Right lobe of liver (tissue), 6 donors: Measurements from ENCODE around the gene CCDC50. TPM values are rescaled to one million over a fixed set of nuclear protein-coding genes. Genes with fewer than 3 reads are reported as not detected.

Experiments
- ATAC-seq, 4 donors: fragments of 200-7000 bp; cut with Tn5 transposase; one replicate each; pipeline ENCODE4 v1.9.1; 2020; ENCODE audit warnings: mild to moderate bottlenecking in 4 of 4, moderate library complexity in 4 of 4
- DNase-seq, 3 donors: peaks; one replicate each; pipeline ENCODE4 v3.0.0-alpha.2; 2020
- H3K27ac ChIP-seq, 3 donors: fragments of 200-600 bp; one replicate each; pipeline ENCODE4 v1.8.0; 2022
- H3K27me3 ChIP-seq, 2 donors: fragments of 200-600 bp; one replicate each; pipeline ENCODE4 v1.8.0; 2022
- H3K36me3 ChIP-seq, 4 donors: fragments of 200-600 bp; sonication (generic) in 1 of 4; one replicate each; pipeline versions ENCODE4 v1.5.1 to v1.8.0; 2017 to 2022; ENCODE audit warnings: control low read depth in 1 of 4
- H3K4me1 ChIP-seq, 4 donors: fragments of 200-600 bp; sonication (generic) in 1 of 4; one replicate each; pipeline versions ENCODE4 v1.5.1 to v1.8.0; 2017 to 2022; ENCODE audit warnings: control low read depth in 1 of 4
- H3K4me3 ChIP-seq, 3 donors: fragments of 200-600 bp; one replicate each; pipeline ENCODE4 v1.8.0; 2022
- H3K9me3 ChIP-seq, 4 donors: fragments of 200-600 bp; sonication (generic) in 1 of 4; one replicate each; pipeline versions ENCODE4 v1.5.1 to v1.8.0; 2017 to 2022; ENCODE audit warnings: control low read depth in 1 of 4
- CTCF ChIP-seq, 4 donors: fragments of 200-600 bp in 3 of 4; fragments of 450-650 bp in 1 of 4; IDR thresholded peaks; one replicate each; pipeline versions ENCODE4 v1.5.1 to v1.8.0; 2016 to 2022; ENCODE audit warnings: antibody characterized with exemption in 4 of 4, mild to moderate bottlenecking in 2 of 4
- POLR2A ChIP-seq: fragments of 450-650 bp; IDR thresholded peaks from one replicate; pipeline ENCODE4 v1.6.1; 2017; ENCODE audit warnings: antibody characterized with exemption, mild to moderate bottlenecking
- WGBS: methylation state at CpG from one replicate; pipeline ENCODE4 v1.1.6; 2018; ENCODE audit warnings: low coverage, low lambda C conversion rate; ENCODE audit not compliant: insufficient coverage; ENCODE audit errors: missing lambda C conversion rate; 5-methylcytosine and 5-hydroxymethylcytosine counted together
- intact Hi-C, 2 donors: fragments of 100-400 bp; cut with DNase I; formaldehyde crosslinking; loops; one replicate each; pipeline versions ENCODE4 v1.11.2 to v1.14.1; 2022
- total RNA-seq, 6 experiments: library from RNA; depleted of rRNA in 2 of 6; stranded (reverse); fragments of >200 nt in 2 of 6; fragmentation: NEBNext Ultra II Directional in 3 of 6; extraction: Animal tissue kit (Norgen Biotek cat#: 25700) in 3 of 6; gene quantifications; one replicate each; pipeline versions ENCODE4 v1.1.0 to v1.2.4, GENCODE V29; 2016 to 2023
- donor health status: DM: no; HTN: yes; CAD: no.
- donor health status: DM: no; HTN: no; CAD: no.
- donor health status: DM: no; HTN: no; CAD: no.
- donor health status: DM: no; HTN: yes; CAD: no.
- donor health status: DM: no; HTN: yes; CAD: no.

CCDC50 gene
- total RNA-seq, 6 experiments from 2014 or later: 36.1 to 96.3 (median 65.1) TPM

GRCh38 chr3:191434024-191434423 is 104.8 kb downstream of the CCDC50 start:
- Histone ChIP-seq H3K9me3 (no peaks in the 10 kb centered on the region), H3K36me3 (no peaks in the 10 kb centered on the region), H3K27me3 (no peaks in the 10 kb centered on the region), H3K4me1 (peaks cover 0 to 19% (median 5%) of the 10 kb centered on the region in 4 donors), H3K4me3 (no peak overlapping the region), H3K27ac (no peak overlapping the region)
- DNase-seq (no peak), ATAC-seq (no peak)
- no peak for TF ChIP-seq CTCF (IDR thresholded peaks at IDR 0.05)
- TF ChIP-seq POLR2A: no peak
- intact Hi-C loops: no loop called here
- 43% methylated on average over 1 of the region's 1 CpG for WGBS

GRCh38 chr3:191435981-191436380 is 106.8 kb downstream of the CCDC50 start:
- Histone ChIP-seq H3K9me3 (no peaks in the 10 kb centered on the region), H3K36me3 (no peaks in the 10 kb centered on the region), H3K27ac (no peak overlapping the region), H3K4me3 (no peak overlapping the region), H3K27me3 (no peaks in the 10 kb centered on the region), H3K4me1 (peaks cover 0 to 7% (median 3%) of the 10 kb centered on the region in 4 donors)
- TF ChIP-seq CTCF (IDR thresholded peaks at IDR 0.05) (no peak), POLR2A (no peak)
- intact Hi-C loops: no loop called here
- ATAC-seq (no peak), DNase-seq (no peak)
- 39% methylated on average over 2 of the region's 2 CpGs for WGBS

GRCh38 chr3:191438150-191438814 is 109.1 kb downstream of the CCDC50 start:
- no peak for ATAC-seq
- TF ChIP-seq CTCF (IDR thresholded peaks at IDR 0.05) (no peak), POLR2A (no peak)
- H3K36me3 ChIP-seq: no peaks in the 10 kb centered on the region
- H3K9me3 ChIP-seq: no peaks in the 10 kb centered on the region
- WGBS: 58% methylated on average over 2 of the region's 2 CpGs
- no peak overlapping the region for H3K27ac ChIP-seq
- no peak overlapping the region for H3K4me3 ChIP-seq
- intact Hi-C loops: no loop called here
- H3K27me3 ChIP-seq: no peaks in the 10 kb centered on the region
- DNase-seq: no peak
- H3K4me1 ChIP-seq: no peaks in the 10 kb centered on the region

GRCh38 chr3:191440532-191440931 is 111.3 kb downstream of the CCDC50 start:
- 74% methylated on average over 4 of the region's 4 CpGs for WGBS
- TF ChIP-seq POLR2A: no peak
- no peak for TF ChIP-seq CTCF (IDR thresholded peaks at IDR 0.05)
- no peak overlapping the region for H3K27ac ChIP-seq
- intact Hi-C loops: no loop called here
- H3K4me3 ChIP-seq: no peak overlapping the region
- no peaks in the 10 kb centered on the region for H3K4me1 ChIP-seq
- no peaks in the 10 kb centered on the region for H3K36me3 ChIP-seq
- no peak for DNase-seq
- no peaks in the 10 kb centered on the region for H3K27me3 ChIP-seq
- ATAC-seq: no peak
- H3K9me3 ChIP-seq: no peaks in the 10 kb centered on the region
